SH-SY5Y (cell line): ENCODE measurements around the gene EVC2.

ENCODE experiments used
- GATA2 ChIP-seq: IDR thresholded peaks from 2 replicates; pipeline ENCODE4 v1.6.1; 2011; ENCODE audit warnings: mild to moderate bottlenecking, low read depth, low read length
- GATA3 ChIP-seq: IDR thresholded peaks from 2 replicates; pipeline ENCODE4 v1.6.1; 2011; ENCODE audit warnings: low read depth, mild to moderate bottlenecking, low read length, moderate library complexity

The EVC2 gene

GRCh38 chr4:5708449-5709206, at the start of gene EVC2:
TSS of gene EVC2 (minus strand) at chr4:5708559. CDS start at chr4:5708513, 46 bp downstream.
- no peak for TF ChIP-seq GATA3
- TF ChIP-seq GATA2, result no peak

DNA sequence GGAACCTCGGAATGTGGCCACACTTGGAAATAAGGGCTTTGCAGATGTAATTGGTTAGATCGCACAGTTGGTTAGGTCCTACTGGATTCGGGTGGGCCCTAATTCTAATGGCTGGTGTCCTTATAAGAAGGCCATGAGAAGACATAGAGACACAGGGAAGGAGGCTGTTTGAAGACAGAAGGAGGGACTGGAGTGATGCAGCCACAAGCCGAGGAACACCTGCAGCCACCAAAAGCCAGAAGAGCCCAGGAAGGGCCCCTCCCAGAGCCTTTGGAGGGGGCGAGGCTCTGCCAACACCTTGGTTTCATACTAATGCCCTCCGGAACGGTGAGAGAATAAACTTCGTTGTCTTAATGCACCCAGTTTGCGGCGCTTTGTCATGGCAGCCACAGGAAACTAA, 49.6 kb upstream of the EVC2 start:
- TF ChIP-seq GATA3 (no peak), GATA2 (no peak)

- no peak for TF ChIP-seq GATA2
- no peak for TF ChIP-seq GATA3
These were observed 49.2 kb upstream of the EVC2 start for GRCh38 chr4:5757536-5757935.

DNA sequence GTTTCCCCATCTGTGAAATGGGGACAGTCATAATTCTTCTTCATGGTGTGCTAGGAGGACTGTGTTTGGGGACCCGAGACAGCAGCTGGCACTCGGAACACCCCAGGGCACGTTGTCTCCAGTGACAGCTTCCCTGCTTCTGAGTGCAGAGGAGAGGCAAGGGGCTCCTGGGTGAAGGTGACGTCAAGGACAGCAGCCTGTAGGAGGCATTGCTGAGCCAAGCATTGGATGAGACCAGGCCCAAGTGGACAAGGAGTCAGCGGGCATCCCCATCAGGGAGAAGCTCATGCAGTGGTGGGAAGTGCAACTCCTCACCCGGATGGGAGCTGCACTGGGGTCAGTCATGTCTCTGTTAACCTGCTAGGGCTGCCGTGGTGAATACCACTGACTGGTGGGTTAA, 48.7 kb upstream of the EVC2 start:
- no peak for TF ChIP-seq GATA3
- TF ChIP-seq GATA2, result no peak

- TF ChIP-seq GATA3, result no peak
- TF ChIP-seq GATA2, result no peak
These were observed 47.9 kb upstream of the EVC2 start for GRCh38 chr4:5756271-5756670.

- no peak for TF ChIP-seq GATA3
- TF ChIP-seq GATA2, result no peak
These were observed 47.3 kb upstream of the EVC2 start for GRCh38 chr4:5755679-5756078.

GRCh38 chr4:5755161-5755560, 46.8 kb upstream of the EVC2 start:
- TF ChIP-seq GATA3, result no peak
- TF ChIP-seq GATA2, result no peak

- TF ChIP-seq GATA3, result no peak
These were observed 46.1 kb upstream of the EVC2 start for GRCh38 chr4:5754529-5754881.

- TF ChIP-seq GATA2 (no peak), GATA3 (no peak)
These were observed 45.6 kb upstream of the EVC2 start for GRCh38 chr4:5753766-5754528.

DNA sequence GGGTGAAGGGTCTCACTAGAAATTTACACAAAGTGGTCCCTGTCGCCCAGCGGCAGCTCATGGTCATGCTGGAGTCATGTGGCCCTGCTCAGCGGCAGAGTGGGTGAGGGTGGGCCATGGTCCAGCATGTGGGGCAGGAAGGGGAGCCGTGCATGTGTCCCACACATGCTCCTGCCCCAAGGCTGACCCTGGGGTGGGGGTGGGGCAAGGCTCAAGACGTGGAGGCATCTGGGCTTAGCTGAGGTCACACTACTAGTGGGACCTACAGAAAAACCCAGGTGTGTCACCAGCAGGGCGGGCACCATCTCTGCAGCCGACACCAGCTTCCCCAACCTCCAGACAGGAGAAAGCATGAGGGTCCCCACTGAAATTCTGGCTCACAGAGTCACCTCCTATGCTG, 45.0 kb upstream of the EVC2 start:
- no peak for TF ChIP-seq GATA2
- no peak for TF ChIP-seq GATA3

DNA sequence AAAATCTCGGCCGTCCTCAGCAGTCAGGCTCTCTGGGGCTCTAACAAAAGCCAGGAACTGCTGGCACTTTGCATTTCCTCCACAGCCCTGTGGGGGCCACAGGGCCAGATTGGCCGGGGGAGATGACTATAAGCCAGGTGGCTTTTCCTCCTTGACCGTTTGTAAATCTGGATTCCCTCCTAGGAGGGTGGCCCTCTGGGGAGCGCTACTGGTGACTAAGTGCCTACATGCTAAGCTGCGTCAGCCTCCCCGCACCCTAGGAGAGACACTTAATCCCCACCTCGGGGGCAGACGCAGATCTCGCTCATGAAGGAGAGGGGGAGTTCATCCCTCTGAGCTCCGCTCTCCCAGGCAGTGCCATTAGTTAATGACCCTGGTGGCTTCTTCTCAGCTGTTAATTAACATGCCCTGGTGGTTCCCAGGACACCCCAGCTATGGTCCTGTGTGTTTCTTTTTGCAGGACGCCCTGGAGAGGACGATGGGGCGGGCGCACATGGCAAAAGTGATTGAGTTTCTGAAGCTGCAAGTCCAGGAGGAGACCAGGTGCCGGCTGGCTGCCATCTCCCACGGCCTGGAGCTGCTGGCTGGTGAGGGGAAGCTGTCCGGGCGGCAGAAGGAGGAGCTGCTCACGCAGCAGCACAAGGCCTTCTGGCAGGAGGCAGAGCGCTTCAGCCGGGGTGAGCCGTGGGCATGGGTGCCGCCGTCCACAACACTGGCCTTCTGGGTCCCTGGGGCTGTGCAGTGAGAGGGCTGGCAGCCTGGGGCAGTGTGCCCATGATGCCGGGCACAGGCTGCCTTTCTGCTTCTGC, 44.2 kb upstream of the EVC2 start:
- no peak for TF ChIP-seq GATA3
- no peak for TF ChIP-seq GATA2

GRCh38 chr4:5751666-5752375, 43.5 kb upstream of the EVC2 start:
- TF ChIP-seq GATA2 (no peak), GATA3 (no peak)

DNA sequence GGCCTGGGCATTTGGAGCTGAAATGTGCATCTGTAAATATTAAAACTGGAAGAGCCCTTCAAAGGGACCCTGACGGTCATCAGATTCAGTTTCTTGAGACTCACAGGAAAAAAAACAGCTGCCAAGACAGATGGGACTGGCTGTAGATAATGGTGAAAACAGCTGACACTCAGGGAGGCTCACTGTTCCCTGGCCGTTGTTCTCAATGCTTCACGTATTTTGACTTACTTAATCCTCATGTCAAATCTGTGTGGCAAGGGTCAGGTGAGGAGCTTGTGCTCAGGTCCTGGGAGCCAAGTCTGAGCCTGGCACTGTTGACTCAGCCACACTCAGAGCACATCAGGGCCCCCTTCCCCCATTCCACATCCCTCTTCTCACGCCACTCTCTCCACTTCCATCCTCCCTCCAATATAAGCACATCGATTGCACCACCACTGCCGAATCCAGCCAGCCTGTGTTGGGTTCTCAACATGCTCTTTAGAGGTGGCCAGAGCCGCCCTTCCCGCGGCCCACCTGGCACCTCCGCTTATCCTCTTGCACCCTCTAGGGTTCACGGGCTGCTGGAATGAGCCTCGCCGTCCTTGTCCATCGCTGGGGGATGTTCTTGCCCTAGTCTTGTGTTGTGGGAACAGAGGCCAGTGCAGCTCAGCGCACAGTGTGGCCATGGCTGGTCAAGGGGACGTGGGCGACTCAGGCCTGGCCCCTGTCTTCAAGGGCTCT, 42.7 kb upstream of the EVC2 start:
- TF ChIP-seq GATA2, result no peak
- no peak for TF ChIP-seq GATA3
